ENCODE results near the gene CEL. TPM values are rescaled to one million over a fixed set of nuclear protein-coding genes. Genes with fewer than 3 reads are reported as not detected.
A peak's percentile ranks its signal among the peaks of the same experiment; 100 is the strongest.

CEL gene
- total RNA-seq, 6 experiments from 2014 or later: 0.19 to 0.35 (median 0.26) TPM; not detected in 2

DNA sequence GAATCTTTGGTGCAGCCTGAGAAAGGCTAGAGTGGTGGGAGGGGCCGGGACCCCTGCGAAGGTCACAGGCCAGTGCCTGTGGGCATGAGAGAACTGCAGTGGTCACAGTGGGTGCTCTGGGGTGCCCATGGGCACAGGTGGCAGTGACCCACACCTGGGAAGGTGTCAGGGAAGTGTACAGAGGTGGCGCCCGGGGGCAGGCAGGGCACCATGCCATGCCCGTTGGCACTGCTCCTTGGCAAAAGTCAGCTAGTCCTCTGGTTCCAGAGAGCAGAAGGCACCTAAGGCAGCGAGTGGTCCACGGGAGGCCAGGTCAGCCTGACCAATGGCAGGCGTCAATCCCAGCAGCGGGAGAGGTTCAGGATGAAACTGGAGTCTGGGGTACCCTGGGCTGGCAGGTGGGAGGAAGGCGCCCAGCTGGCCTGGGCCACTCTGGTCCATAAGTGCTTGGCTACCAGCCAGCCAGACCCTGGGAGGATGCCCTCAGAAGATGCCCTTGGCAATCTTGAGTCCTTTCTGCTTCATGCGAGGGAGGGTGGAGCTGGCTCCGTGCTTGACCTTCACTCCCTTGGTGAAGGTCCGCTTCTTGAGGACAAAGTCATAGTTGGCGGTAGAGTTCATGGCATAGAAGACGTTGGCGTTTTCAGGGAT lies 36.4 kb downstream of the CEL start:
- no peak overlapping the region for H3K4me3 ChIP-seq
- WGBS (ENCODE audit: insufficient coverage, low coverage, low lambda C conversion rate, missing lambda C conversion rate): 71% methylated on average over 5 of the region's 16 CpGs
- no peak for TF ChIP-seq POLR2A (IDR thresholded peaks at IDR 0.05)
- TF ChIP-seq, protein P1, sequence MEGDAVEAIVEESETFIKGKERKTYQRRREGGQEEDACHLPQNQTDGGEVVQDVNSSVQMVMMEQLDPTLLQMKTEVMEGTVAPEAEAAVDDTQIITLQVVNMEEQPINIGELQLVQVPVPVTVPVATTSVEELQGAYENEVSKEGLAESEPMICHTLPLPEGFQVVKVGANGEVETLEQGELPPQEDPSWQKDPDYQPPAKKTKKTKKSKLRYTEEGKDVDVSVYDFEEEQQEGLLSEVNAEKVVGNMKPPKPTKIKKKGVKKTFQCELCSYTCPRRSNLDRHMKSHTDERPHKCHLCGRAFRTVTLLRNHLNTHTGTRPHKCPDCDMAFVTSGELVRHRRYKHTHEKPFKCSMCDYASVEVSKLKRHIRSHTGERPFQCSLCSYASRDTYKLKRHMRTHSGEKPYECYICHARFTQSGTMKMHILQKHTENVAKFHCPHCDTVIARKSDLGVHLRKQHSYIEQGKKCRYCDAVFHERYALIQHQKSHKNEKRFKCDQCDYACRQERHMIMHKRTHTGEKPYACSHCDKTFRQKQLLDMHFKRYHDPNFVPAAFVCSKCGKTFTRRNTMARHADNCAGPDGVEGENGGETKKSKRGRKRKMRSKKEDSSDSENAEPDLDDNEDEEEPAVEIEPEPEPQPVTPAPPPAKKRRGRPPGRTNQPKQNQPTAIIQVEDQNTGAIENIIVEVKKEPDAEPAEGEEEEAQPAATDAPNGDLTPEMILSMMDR (IDR thresholded peaks at IDR 0.05): no peak
- H3K9me3 ChIP-seq: peaks cover 0 to 8% (median 0%) of the 10 kb centered on the region in 4 donors
- peak; percentile 19 to 63 (median 48) for DNase-seq
- H3K27ac ChIP-seq: no peak overlapping the region
- H3K27me3 ChIP-seq: no peaks in the 10 kb centered on the region
- intact Hi-C loops (cut with DNase I): no loop called here
- H3K36me3 ChIP-seq: peaks cover 8 to 32% (median 15%) of the 10 kb centered on the region in 4 donors
- H3K4me1 ChIP-seq: no peaks in the 10 kb centered on the region
- ATAC-seq: peak in 3 of 4 donors; percentile 9 to 41 (median 20)

DNA sequence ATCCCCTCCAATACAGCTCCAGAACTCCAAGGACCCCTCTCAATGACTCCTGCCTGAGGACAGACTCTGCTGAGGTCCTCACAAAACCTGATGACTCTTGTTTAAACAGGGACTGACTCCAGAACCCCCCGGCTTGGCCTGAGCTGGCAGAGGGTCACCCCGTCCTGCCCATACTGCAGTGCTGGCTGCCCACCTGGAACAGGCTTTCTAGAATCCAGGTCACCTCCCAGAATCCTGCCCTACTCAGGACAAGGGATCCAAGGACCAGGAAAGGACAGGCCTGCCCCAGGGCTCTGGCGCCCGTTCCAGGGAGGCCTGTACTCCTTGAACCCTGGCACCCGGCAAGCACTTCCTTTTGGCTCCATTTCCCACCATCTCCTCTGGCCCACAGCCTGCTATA lies 37.1 kb downstream of the CEL start:
- DNase-seq: peak in 1 of 3 donors; percentile 11

DNA sequence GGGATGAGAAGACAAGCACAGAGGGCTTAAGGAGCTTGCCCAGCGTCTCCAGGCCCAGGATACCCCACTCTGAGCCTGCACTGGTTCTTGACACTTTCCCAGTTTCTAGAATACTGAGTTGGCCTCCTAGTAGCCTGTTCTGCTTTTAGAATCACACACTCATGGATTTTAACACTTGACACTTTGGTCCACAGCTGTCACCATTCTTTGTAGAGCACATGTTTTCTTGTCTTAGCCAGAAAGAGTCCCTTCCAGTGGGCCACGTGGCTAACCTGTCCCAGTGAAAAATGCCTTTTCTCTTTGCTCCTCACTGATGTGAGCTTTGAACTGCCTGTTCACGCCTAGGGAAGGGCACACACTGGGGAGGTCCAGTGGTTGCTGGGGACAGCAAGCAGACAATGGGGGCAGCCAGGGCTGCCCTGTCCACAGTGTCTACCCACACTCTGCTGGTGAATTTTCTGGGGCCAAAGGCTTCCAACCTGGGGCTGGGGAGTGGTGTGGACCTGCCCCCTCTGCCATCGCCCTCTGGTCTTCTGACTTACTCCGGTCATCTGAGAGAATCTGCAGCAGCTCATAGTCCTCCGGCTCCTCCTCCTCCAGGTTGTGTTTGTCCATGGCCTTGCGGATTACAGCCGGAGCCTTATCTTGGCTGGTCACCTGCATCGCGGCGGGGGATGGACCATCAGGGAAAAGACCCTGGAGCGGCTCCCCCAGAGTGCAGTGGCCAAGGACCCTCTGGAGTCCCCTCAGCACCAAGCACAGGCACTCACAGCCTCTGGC lies 38.1 kb downstream of the CEL start:
- H3K4me3 ChIP-seq: no peak overlapping the region
- H3K27ac ChIP-seq: no peak overlapping the region
- WGBS (ENCODE audit: insufficient coverage, low coverage, low lambda C conversion rate, missing lambda C conversion rate): 90% methylated on average over 2 of the region's 12 CpGs
- H3K9me3 ChIP-seq: peaks cover 0 to 8% (median 0%) of the 10 kb centered on the region in 4 donors
- DNase-seq (peak in 1 of 3 donors; percentile 16), ATAC-seq (no peak)
- H3K27me3 ChIP-seq: no peaks in the 10 kb centered on the region
- TF ChIP-seq, protein P1 (IDR thresholded peaks at IDR 0.05): no peak
- no peak for TF ChIP-seq POLR2A (IDR thresholded peaks at IDR 0.05)
- peaks cover 9 to 32% (median 15%) of the 10 kb centered on the region in 4 donors for H3K36me3 ChIP-seq
- no peaks in the 10 kb centered on the region for H3K4me1 ChIP-seq
- intact Hi-C loops (cut with DNase I): loop anchor here (5.0 kb wide), 1 partner anchor 42 kb away; no protein-coding TSS in a partner anchor

More for the DNA sequence above, 37.1 kb downstream of the CEL start:
- intact Hi-C loops (cut with DNase I): no loop called here
- Histone ChIP-seq H3K27me3 (no peaks in the 10 kb centered on the region), H3K4me3 (no peak overlapping the region), H3K4me1 (no peaks in the 10 kb centered on the region), H3K27ac (no peak overlapping the region), H3K9me3 (peaks cover 0 to 8% (median 0%) of the 10 kb centered on the region in 4 donors), H3K36me3 (peaks cover 8 to 32% (median 15%) of the 10 kb centered on the region in 4 donors)
- no peak for ATAC-seq
- WGBS (ENCODE audit: insufficient coverage, low coverage, low lambda C conversion rate, missing lambda C conversion rate): 80% methylated on average over 2 of the region's 5 CpGs
- TF ChIP-seq POLR2A (IDR thresholded peaks at IDR 0.05): no peak
- TF ChIP-seq, protein P1 (IDR thresholded peaks at IDR 0.05): no peak

DNA sequence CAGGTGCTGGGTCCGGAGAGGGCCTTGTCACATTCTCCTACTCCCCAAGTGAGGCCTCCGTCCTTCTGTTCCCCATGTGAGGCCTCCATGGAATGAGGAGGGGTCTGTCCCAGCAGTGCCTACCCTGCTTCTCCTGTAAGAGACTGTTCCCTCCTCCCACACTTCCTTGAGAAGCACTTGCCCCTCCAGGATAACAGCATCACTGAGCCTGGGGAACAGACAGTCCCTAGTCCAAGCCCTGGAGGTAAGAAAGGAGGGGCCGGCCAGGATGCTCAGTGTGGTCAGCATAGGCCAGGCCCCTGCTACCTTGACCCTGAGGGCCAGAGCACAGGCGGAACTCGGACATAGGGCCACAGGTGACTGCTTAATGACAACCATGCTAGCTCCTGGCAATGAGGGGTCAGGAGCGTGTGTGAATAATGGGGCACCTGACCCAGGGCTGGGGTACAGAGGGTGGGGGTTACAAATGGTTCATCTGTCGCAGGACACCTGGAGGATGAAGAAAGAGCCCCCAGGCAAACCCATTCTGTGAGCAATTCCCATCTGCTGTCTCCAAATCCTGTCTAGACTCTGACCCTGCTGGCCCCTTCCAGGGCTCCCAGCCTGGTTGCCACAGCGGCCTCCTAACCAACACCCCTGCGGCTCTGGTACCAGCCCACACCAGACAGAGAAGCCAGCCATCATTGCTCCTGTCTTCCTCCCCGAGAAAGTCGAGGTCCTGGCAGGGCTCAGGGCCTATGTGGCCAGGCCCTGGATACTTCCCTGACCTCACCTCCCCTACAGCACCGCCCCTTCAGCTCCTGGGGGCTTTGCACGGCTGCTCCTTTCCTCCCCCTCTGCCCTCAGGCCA lies 39.0 kb downstream of the CEL start:
- H3K4me3 ChIP-seq: no peak overlapping the region
- TF ChIP-seq, protein P1 (IDR thresholded peaks at IDR 0.05): no peak
- no peak for TF ChIP-seq POLR2A (IDR thresholded peaks at IDR 0.05)
- intact Hi-C loops (cut with DNase I): loop anchor here (5.0 kb wide), 1 partner anchor 42 kb away; no protein-coding TSS in a partner anchor
- H3K27me3 ChIP-seq: no peaks in the 10 kb centered on the region
- H3K27ac ChIP-seq: no peak overlapping the region
- 64% methylated on average over 2 of the region's 13 CpGs for WGBS (ENCODE audit: insufficient coverage, low coverage, low lambda C conversion rate, missing lambda C conversion rate)
- peaks cover 9 to 32% (median 15%) of the 10 kb centered on the region in 4 donors for H3K36me3 ChIP-seq
- no peak for ATAC-seq
- peak in 2 of 3 donors; percentile 15 to 17 for DNase-seq
- peaks cover 0 to 5% (median 0%) of the 10 kb centered on the region in 4 donors for H3K9me3 ChIP-seq
- no peaks in the 10 kb centered on the region for H3K4me1 ChIP-seq
